Left lung (tissue), 10 donors: ENCODE data around the gene PNLDC1. TPM values are rescaled to one million over a fixed set of nuclear protein-coding genes. Genes with fewer than 3 reads are reported as not detected.
"Not testable (repeated sequence)": the region's sequence is repeated elsewhere in the genome, so short reads cannot be mapped to it uniquely, and the experiment has no call there.

Experiments used
- ATAC-seq: fragments of 200-7000 bp; cut with Tn5 transposase; one replicate; pipeline ENCODE4 v1.9.1; 2020; ENCODE audit warnings: moderate library complexity
- DNase-seq, 4 donors: peaks; one replicate each; pipeline ENCODE4 v3.0.0-alpha.2; 2013 to 2020
- H3K27ac ChIP-seq, 2 donors: fragments of 200-600 bp; sonication (generic) in 1 of 2; one replicate each; pipeline versions ENCODE4 v1.5.0 to v1.8.0; 2020 to 2021
- H3K27me3 ChIP-seq, 2 donors: fragments of 200-600 bp; sonication (generic) in 1 of 2; one replicate each; pipeline versions ENCODE4 v1.5.0 to v1.8.0; 2020 to 2021
- H3K36me3 ChIP-seq, 2 donors: fragments of 200-600 bp; sonication (generic) in 1 of 2; one replicate each; pipeline versions ENCODE4 v1.5.0 to v1.8.0; 2020 to 2021
- H3K4me1 ChIP-seq, 2 donors: fragments of 200-600 bp; one replicate each; pipeline ENCODE4 v1.8.0; 2021
- H3K4me3 ChIP-seq, 2 donors: fragments of 200-600 bp; sonication (generic) in 1 of 2; one replicate each; pipeline versions ENCODE4 v1.5.0 to v1.8.0; 2020 to 2021; ENCODE audit warnings: mild to moderate bottlenecking in 1 of 2
- H3K9me3 ChIP-seq, 2 donors: fragments of 200-600 bp; sonication (generic) in 1 of 2; one replicate each; pipeline versions ENCODE4 v1.5.0 to v1.8.0; 2020 to 2021
- CTCF ChIP-seq, 2 donors: fragments of 200-600 bp; sonication (generic) in 1 of 2; IDR thresholded peaks; one replicate each; pipeline versions ENCODE4 v1.5.0 to v1.8.0; 2021; ENCODE audit warnings: antibody characterized with exemption in 2 of 2
- intact Hi-C, 2 donors: fragments of 100-400 bp; cut with DNase I; formaldehyde crosslinking; loops; one replicate each; pipeline versions ENCODE4 v1.11.2 to v1.14.2; 2022
- polyA plus RNA-seq, 6 donors: library from polyadenylated mRNA; unstranded; fragments of 120-200 nt; gene quantifications; one replicate each; pipeline ENCODE4 v1.2.1, GENCODE V29; 2013; ENCODE audit not compliant: insufficient read length in 6 of 6
- total RNA-seq, 2 donors: library from RNA; stranded (reverse); fragmentation: NEBNext Ultra II Directional; extraction: Animal tissue kit (Norgen Biotek cat#: 25700); gene quantifications; one replicate each; pipeline ENCODE4 v1.2.1, GENCODE V29; 2021
- donor health status: DM: no; HTN: yes; CAD: no.
- donor health status: DM: no; HTN: no; CAD: no.

Gene PNLDC1
- total and polyA plus RNA-seq, 8 donors: 0.09 to 0.50 (median 0.20) TPM

GRCh38 chr6:159809149-159809548 is 9.1 kb downstream of the PNLDC1 start:
- Histone ChIP-seq H3K4me1 (no peaks in the 10 kb centered on the region), H3K9me3 (no peaks in the 10 kb centered on the region), H3K27me3 (no peaks in the 10 kb centered on the region), H3K27ac (no peak overlapping the region), H3K4me3 (no peak overlapping the region), H3K36me3 (peaks cover 0 to 3% of the 10 kb centered on the region in 2 donors)
- ATAC-seq: no peak
- TF ChIP-seq CTCF (IDR thresholded peaks at IDR 0.05): no peak
- intact Hi-C loops: no loop called here
- DNase-seq: no peak

GRCh38 chr6:159813781-159814180 is 13.7 kb downstream of the PNLDC1 start:
- peaks cover 0 to 3% of the 10 kb centered on the region in 2 donors for H3K36me3 ChIP-seq
- ATAC-seq (no peak), DNase-seq (no peak)
- no peak overlapping the region for H3K4me3 ChIP-seq
- no peak for TF ChIP-seq CTCF (IDR thresholded peaks at IDR 0.05)
- H3K27ac ChIP-seq: no peak overlapping the region
- no peaks in the 10 kb centered on the region for H3K4me1 ChIP-seq
- no peaks in the 10 kb centered on the region for H3K9me3 ChIP-seq
- no peaks in the 10 kb centered on the region for H3K27me3 ChIP-seq
- intact Hi-C loops: no loop called here

- no peak for ATAC-seq
- peaks cover 0 to 6% of the 10 kb centered on the region in 2 donors for H3K4me1 ChIP-seq
Observed at GRCh38 chr6:159815410-159815809, 15.3 kb downstream of the PNLDC1 start.

GRCh38 chr6:159816775-159817174 is 16.7 kb downstream of the PNLDC1 start:
- intact Hi-C loops, H3K4me1 ChIP-seq: not testable (repeated sequence)

More at GRCh38 chr6:159815410-159815809, 15.3 kb downstream of the PNLDC1 start:
- H3K9me3 ChIP-seq: no peaks in the 10 kb centered on the region
- intact Hi-C loops: no loop called here
- peaks cover 0 to 3% of the 10 kb centered on the region in 2 donors for H3K36me3 ChIP-seq
- H3K27me3 ChIP-seq: peaks cover 0 to 10% of the 10 kb centered on the region in 2 donors
- DNase-seq: no peak
- no peak overlapping the region for H3K4me3 ChIP-seq
- no peak overlapping the region for H3K27ac ChIP-seq
- no peak for TF ChIP-seq CTCF (IDR thresholded peaks at IDR 0.05)

GRCh38 chr6:159817951-159818739 is 18.1 kb downstream of the PNLDC1 start:
- Histone ChIP-seq H3K36me3 (peaks cover 0 to 3% of the 10 kb centered on the region in 2 donors), H3K4me3 (no peak overlapping the region), H3K27ac (no peak overlapping the region), H3K4me1 (peaks cover 0 to 9% of the 10 kb centered on the region in 2 donors), H3K9me3 (no peaks in the 10 kb centered on the region), H3K27me3 (peaks cover 0 to 10% of the 10 kb centered on the region in 2 donors)
- no peak for TF ChIP-seq CTCF (IDR thresholded peaks at IDR 0.05)
- intact Hi-C loops: no loop called here
- DNase-seq (no peak), ATAC-seq (no peak)

More at GRCh38 chr6:159816775-159817174, 16.7 kb downstream of the PNLDC1 start:
- not testable (repeated sequence) for H3K27me3 ChIP-seq, H3K4me3 ChIP-seq, ATAC-seq, H3K27ac ChIP-seq, DNase-seq, H3K9me3 ChIP-seq, H3K36me3 ChIP-seq
